Prostate gland (tissue), 2 donors: Measurements from ENCODE around the gene RELCH.

Source experiments
- POLR2A ChIP-seq: fragments of 450-650 bp; IDR thresholded peaks from one replicate; pipeline ENCODE4 v1.6.1; 2016; ENCODE audit warnings: antibody characterized with exemption, mild to moderate bottlenecking
- POLR2AphosphoS5 ChIP-seq: sonication (generic); formaldehyde crosslinking; IDR thresholded peaks from one replicate; pipeline ENCODE4 v1.6.1; 2017; ENCODE audit warnings: antibody characterized with exemption
- TF ChIP-seq, protein P1 (sequence below), 4 experiments: fragments of 200-600 bp in 2 of 4; fragments of 450-650 bp in 2 of 4; sonication (generic) in 2 of 4; IDR thresholded peaks; 1 replicate in 3 of 4; 2 replicates in 1 of 4; pipeline ENCODE4 v1.5.1; 2016 to 2019; ENCODE audit warnings: antibody characterized with exemption in 4 of 4, mild to moderate bottlenecking in 2 of 4, moderate library complexity in 2 of 4

DNA sequence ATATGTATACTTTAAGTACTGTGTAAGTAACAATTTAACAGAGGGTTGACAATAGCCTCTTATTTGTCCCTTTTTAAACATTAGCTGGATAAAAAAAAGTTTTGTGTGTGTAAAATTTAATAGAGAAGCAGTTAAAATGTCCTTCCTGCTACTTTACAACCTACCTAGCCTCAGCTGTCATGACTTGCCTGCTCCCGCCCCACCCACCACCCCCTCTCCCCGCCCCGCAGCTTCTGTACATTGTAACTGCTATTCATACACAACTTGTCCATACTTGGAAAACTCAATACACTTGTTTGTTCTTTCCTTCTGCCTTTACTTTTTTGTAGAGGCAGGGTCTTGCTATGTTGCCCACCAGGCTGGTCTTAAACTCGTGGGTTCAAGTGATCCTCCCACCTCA is 19.5 kb downstream of the RELCH start:
- TF ChIP-seq, protein P1, sequence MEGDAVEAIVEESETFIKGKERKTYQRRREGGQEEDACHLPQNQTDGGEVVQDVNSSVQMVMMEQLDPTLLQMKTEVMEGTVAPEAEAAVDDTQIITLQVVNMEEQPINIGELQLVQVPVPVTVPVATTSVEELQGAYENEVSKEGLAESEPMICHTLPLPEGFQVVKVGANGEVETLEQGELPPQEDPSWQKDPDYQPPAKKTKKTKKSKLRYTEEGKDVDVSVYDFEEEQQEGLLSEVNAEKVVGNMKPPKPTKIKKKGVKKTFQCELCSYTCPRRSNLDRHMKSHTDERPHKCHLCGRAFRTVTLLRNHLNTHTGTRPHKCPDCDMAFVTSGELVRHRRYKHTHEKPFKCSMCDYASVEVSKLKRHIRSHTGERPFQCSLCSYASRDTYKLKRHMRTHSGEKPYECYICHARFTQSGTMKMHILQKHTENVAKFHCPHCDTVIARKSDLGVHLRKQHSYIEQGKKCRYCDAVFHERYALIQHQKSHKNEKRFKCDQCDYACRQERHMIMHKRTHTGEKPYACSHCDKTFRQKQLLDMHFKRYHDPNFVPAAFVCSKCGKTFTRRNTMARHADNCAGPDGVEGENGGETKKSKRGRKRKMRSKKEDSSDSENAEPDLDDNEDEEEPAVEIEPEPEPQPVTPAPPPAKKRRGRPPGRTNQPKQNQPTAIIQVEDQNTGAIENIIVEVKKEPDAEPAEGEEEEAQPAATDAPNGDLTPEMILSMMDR (IDR thresholded peaks at IDR 0.05): no peak
- no peak for TF ChIP-seq POLR2A
- no peak for TF ChIP-seq POLR2AphosphoS5
